HG03354 (cell line): ENCODE measurements around the gene ZNF646.

ENCODE experiments used
- ATAC-seq: cut with Tn5 transposase; IDR thresholded peaks from one replicate; pipeline ENCODE4 v1.9.1; 2021; ENCODE audit warnings: mild to moderate bottlenecking; ENCODE audit not compliant: unreplicated experiment, poor library complexity, severe bottlenecking

Gene ZNF646

GRCh38 chr16:31061813-31062440, 12.3 kb upstream of the ZNF646 start:
- no peak for ATAC-seq

- ATAC-seq = no peak
Measured at GRCh38 chr16:31063495-31063842, 10.8 kb upstream of the ZNF646 start.

GRCh38 chr16:31063843-31064611, 10.2 kb upstream of the ZNF646 start:
- no peak for ATAC-seq

- no peak for ATAC-seq
Measured at GRCh38 chr16:31064882-31065461, 9.2 kb upstream of the ZNF646 start.

GRCh38 chr16:31067342-31067741, 6.9 kb upstream of the ZNF646 start:
- ATAC-seq = no peak

- no peak for ATAC-seq
Measured at GRCh38 chr16:31071861-31072260, 2.4 kb upstream of the ZNF646 start.

GRCh38 chr16:31072540-31073141, 1.6 kb upstream of the ZNF646 start:
- peak; percentile 2 for ATAC-seq

- ATAC-seq = peak; percentile 58
Measured at GRCh38 chr16:31073142-31073969, 866 bp upstream of the ZNF646 start.

GRCh38 chr16:31074814-31075183, 577 bp downstream of the ZNF646 start:
- ATAC-seq = no peak

GRCh38 chr16:31076319-31076718, 2.1 kb downstream of the ZNF646 start:
- ATAC-seq = no peak

- no peak for ATAC-seq
Measured at GRCh38 chr16:31077024-31077423, 2.8 kb downstream of the ZNF646 start.

GRCh38 chr16:31077592-31078396, 3.6 kb downstream of the ZNF646 start:
- ATAC-seq = no peak

GRCh38 chr16:31078597-31079341, 4.5 kb downstream of the ZNF646 start:
- no peak for ATAC-seq

GRCh38 chr16:31079342-31079944, 5.2 kb downstream of the ZNF646 start:
- no peak for ATAC-seq

GRCh38 chr16:31080035-31080629, 5.9 kb downstream of the ZNF646 start:
- ATAC-seq = no peak

- ATAC-seq = no peak
Measured at GRCh38 chr16:31080756-31081419, 6.7 kb downstream of the ZNF646 start.
